ENCODE measurements around the gene MAP7. TPM values are rescaled to one million over a fixed set of nuclear protein-coding genes. Genes with fewer than 3 reads are reported as not detected.
"Not testable (repeated sequence)": the region's sequence is repeated elsewhere in the genome, so short reads cannot be mapped to it uniquely, and the experiment has no call there.

Gene MAP7
- total and polyA plus RNA-seq, 2 experiments from 2014 or later = 4.1 to 13.8 TPM

GRCh38 chr6:136500414-136500813 lies 49.8 kb downstream of the MAP7 start:
- Histone ChIP-seq H3K4me3 (no peak overlapping the region), H3K27ac (no peak overlapping the region), H3K36me3 (no peaks in the 10 kb centered on the region), H3K4me1 (ENCODE audit: low read depth) (no peaks in the 10 kb centered on the region), H3K27me3 (no peaks in the 10 kb centered on the region), H3K9me3 (ENCODE audit: low read depth) (no peaks in the 10 kb centered on the region)
- TF ChIP-seq, protein P1, sequence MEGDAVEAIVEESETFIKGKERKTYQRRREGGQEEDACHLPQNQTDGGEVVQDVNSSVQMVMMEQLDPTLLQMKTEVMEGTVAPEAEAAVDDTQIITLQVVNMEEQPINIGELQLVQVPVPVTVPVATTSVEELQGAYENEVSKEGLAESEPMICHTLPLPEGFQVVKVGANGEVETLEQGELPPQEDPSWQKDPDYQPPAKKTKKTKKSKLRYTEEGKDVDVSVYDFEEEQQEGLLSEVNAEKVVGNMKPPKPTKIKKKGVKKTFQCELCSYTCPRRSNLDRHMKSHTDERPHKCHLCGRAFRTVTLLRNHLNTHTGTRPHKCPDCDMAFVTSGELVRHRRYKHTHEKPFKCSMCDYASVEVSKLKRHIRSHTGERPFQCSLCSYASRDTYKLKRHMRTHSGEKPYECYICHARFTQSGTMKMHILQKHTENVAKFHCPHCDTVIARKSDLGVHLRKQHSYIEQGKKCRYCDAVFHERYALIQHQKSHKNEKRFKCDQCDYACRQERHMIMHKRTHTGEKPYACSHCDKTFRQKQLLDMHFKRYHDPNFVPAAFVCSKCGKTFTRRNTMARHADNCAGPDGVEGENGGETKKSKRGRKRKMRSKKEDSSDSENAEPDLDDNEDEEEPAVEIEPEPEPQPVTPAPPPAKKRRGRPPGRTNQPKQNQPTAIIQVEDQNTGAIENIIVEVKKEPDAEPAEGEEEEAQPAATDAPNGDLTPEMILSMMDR (IDR thresholded peaks at IDR 0.05; ENCODE audit: low read depth, low read length) = no peak
- DNase-seq (ENCODE audit: low read depth in 1 of 2, low spot score in 1 of 2) = no peak

GRCh38 chr6:136499370-136499769 lies 50.9 kb downstream of the MAP7 start:
- TF ChIP-seq, protein P1 (IDR thresholded peaks at IDR 0.05; ENCODE audit: low read depth, low read length) = no peak
- DNase-seq (ENCODE audit: low read depth in 1 of 2, low spot score in 1 of 2) = peak; percentile 2 to 26
- Histone ChIP-seq H3K27ac (peak overlapping the region; percentile 54), H3K36me3 (no peaks in the 10 kb centered on the region), H3K4me1 (ENCODE audit: low read depth) (no peaks in the 10 kb centered on the region), H3K27me3 (no peaks in the 10 kb centered on the region), H3K9me3 (ENCODE audit: low read depth) (no peaks in the 10 kb centered on the region), H3K4me3 (no peak overlapping the region)

GRCh38 chr6:136496449-136496848 lies 53.8 kb downstream of the MAP7 start:
- H3K27me3 ChIP-seq; DNase-seq (ENCODE audit: low read depth in 1 of 2, low spot score in 1 of 2); H3K4me1 ChIP-seq (ENCODE audit: low read depth); H3K9me3 ChIP-seq (ENCODE audit: low read depth); H3K36me3 ChIP-seq; H3K4me3 ChIP-seq; H3K27ac ChIP-seq: not testable (repeated sequence)

GRCh38 chr6:136494710-136495109 lies 55.5 kb downstream of the MAP7 start:
- Histone ChIP-seq H3K4me3 (no peak overlapping the region), H3K4me1 (ENCODE audit: low read depth) (no peaks in the 10 kb centered on the region), H3K27me3 (no peaks in the 10 kb centered on the region), H3K9me3 (ENCODE audit: low read depth) (no peaks in the 10 kb centered on the region), H3K27ac (no peak overlapping the region), H3K36me3 (no peaks in the 10 kb centered on the region)
- TF ChIP-seq, protein P1 (IDR thresholded peaks at IDR 0.05; ENCODE audit: low read depth, low read length) = no peak
- no peak for DNase-seq (ENCODE audit: low read depth in 1 of 2, low spot score in 1 of 2)

DNA sequence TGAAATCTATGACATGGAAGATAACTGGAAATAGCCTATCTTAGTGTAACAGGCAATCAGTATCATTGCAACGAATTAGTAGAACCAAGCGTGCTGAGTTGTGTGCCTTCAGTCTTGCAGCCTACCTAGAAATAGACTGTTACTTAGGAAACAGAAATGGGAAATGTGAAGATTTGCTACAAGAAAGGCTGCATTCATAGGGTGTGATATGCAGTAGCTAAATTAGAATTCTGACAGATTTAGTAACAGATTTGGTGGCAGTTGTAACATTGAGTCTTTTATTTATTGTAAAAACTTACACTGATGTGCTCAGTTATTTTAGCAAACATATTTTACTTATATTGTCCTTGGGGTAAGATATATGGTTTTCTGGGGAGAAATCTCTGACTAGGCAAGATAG lies 56.2 kb downstream of the MAP7 start:
- Histone ChIP-seq H3K4me3 (no peak overlapping the region), H3K36me3 (no peaks in the 10 kb centered on the region), H3K27ac (no peak overlapping the region), H3K9me3 (ENCODE audit: low read depth) (no peaks in the 10 kb centered on the region), H3K27me3 (no peaks in the 10 kb centered on the region), H3K4me1 (ENCODE audit: low read depth) (no peaks in the 10 kb centered on the region)
- no peak for DNase-seq (ENCODE audit: low read depth in 1 of 2, low spot score in 1 of 2)
- TF ChIP-seq, protein P1 (IDR thresholded peaks at IDR 0.05; ENCODE audit: low read depth, low read length) = no peak

DNA sequence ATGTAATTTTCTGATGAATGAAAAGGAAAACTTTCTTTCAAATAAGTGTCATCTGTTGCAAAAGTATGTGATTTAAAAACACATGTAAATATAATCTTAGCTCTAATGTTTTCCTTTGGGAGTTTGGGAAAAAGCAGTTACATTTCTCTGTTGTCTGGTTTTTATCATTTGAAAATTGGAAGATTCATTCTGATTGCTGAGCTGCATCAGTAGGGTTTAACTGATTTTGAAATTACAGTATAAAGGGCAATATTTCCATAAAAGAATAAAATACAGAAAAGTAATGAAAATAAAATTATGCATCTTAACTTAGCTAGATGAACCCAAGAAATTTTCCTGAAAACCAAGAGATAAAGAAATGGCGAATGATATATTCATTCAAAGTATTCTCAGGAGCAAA lies 57.8 kb downstream of the MAP7 start:
- Histone ChIP-seq H3K27ac (no peak overlapping the region), H3K9me3 (ENCODE audit: low read depth) (no peaks in the 10 kb centered on the region), H3K27me3 (no peaks in the 10 kb centered on the region), H3K4me3 (no peak overlapping the region), H3K4me1 (ENCODE audit: low read depth) (no peaks in the 10 kb centered on the region), H3K36me3 (no peaks in the 10 kb centered on the region)
- no peak for DNase-seq (ENCODE audit: low read depth in 1 of 2, low spot score in 1 of 2)
- TF ChIP-seq, protein P1 (IDR thresholded peaks at IDR 0.05; ENCODE audit: low read depth, low read length) = no peak
